Subcutaneous adipose tissue (tissue), 4 donors: ENCODE data around the gene P4HA2. TPM values are rescaled to one million over a fixed set of nuclear protein-coding genes. Genes with fewer than 3 reads are reported as not detected.

Experiments
- CTCF ChIP-seq: fragments of 450-650 bp; IDR thresholded peaks from one replicate; pipeline ENCODE4 v1.5.1; 2016; ENCODE audit warnings: low read depth, mild to moderate bottlenecking, control low read depth, antibody characterized with exemption, moderate library complexity
- total RNA-seq, 4 donors: library from RNA; depleted of rRNA; stranded (reverse); fragments of >200 nt; gene quantifications; one replicate each; pipeline ENCODE4 v1.1.0, GENCODE V29; 2016

The P4HA2 gene
- total RNA-seq, 4 donors from 2014 or later: 6.8 to 15.0 (median 14.0) TPM

GRCh38 chr5:132202711-132203463, 24.8 kb downstream of the P4HA2 start:
- no peak for TF ChIP-seq CTCF

- no peak for TF ChIP-seq CTCF
Observed at GRCh38 chr5:132199116-132199680, 28.5 kb downstream of the P4HA2 start.

GRCh38 chr5:132198571-132198970, 29.1 kb downstream of the P4HA2 start:
- TF ChIP-seq CTCF: no peak

GRCh38 chr5:132195727-132196126, 31.9 kb downstream of the P4HA2 start:
- no peak for TF ChIP-seq CTCF

GRCh38 chr5:132193165-132193694, 34.4 kb downstream of the P4HA2 start:
- no peak for TF ChIP-seq CTCF

GRCh38 chr5:132190161-132190817, 37.4 kb downstream of the P4HA2 start:
- no peak for TF ChIP-seq CTCF

GRCh38 chr5:132184588-132184987, 43.1 kb downstream of the P4HA2 start:
- TF ChIP-seq CTCF: no peak
